ENCODE measurements around the gene FLRT1. TPM values are rescaled to one million over a fixed set of nuclear protein-coding genes. Genes with fewer than 3 reads are reported as not detected.

FLRT1 gene
- total and polyA plus RNA-seq, 2 of the 13 experiments (the other 11 are each of a cell fraction or from before 2014, with no cell fraction given), result 0.02 to 0.08 TPM

- TF ChIP-seq ZUFSP (CRISPR knock-in tag; IDR thresholded peaks at IDR 0.05; ENCODE audit: borderline replicate concordance) (no peak), JUNB (CRISPR knock-in tag; IDR thresholded peaks at IDR 0.05; ENCODE audit: borderline replicate concordance) (no peak), IRF1 (CRISPR knock-in tag; IDR thresholded peaks at IDR 0.05; ENCODE audit: low read depth) (no peak), ZMYM4 (CRISPR knock-in tag; IDR thresholded peaks at IDR 0.05) (no peak), ZBTB39 (CRISPR knock-in tag; IDR thresholded peaks at IDR 0.05) (no peak), ZNF530 (CRISPR knock-in tag; IDR thresholded peaks at IDR 0.05; ENCODE audit: low read depth) (no peak)
These were observed 34.6 kb downstream of the FLRT1 start (continued) for GRCh38 chr11:64070314-64070681.

- DNase-seq (ENCODE audit: low spot score), result no peak
- WGBS (ENCODE audit: low lambda C conversion rate), result 91% methylated on average over 14 of the region's 20 CpGs
- intact Hi-C loops (cut with micrococcal nuclease; ENCODE audit: unreplicated experiment), result no loop called here
- in situ Hi-C loops (cut with HindIII; ENCODE audit: extremely low pct_ligation_motif_present, low pct_unique_long_range_greater_than_20kb), result no loop called here
- ChIA-PET POLR2A (no interaction called here), CTCF (ENCODE audit: low intra/inter-chr PET ratio, low total read pairs) (no interaction called here)
- FAIRE-seq, result no peak
- Histone ChIP-seq H3K27ac (ENCODE audit: extremely low read length, insufficient read depth, low read length) (no peak overlapping the region), H3K36me3 (replicated peaks in 1 of 2; ENCODE audit: control insufficient read depth in 1 of 2, insufficient read depth in 2 of 2, low read length in 2 of 2) (no peaks in the 10 kb centered on the region), H3K4me3 (replicated peaks in 1 of 3; ENCODE audit: insufficient read depth in 1 of 3, low read depth in 2 of 3, low read length in 3 of 3) (no peak overlapping the region), H2AFZ (ENCODE audit: low read length) (no peak overlapping the region), H3K4me2 (ENCODE audit: low read depth, low read length) (no peak overlapping the region), H4K20me1 (ENCODE audit: insufficient read depth, low read length) (peaks cover 21% of the 10 kb centered on the region; the same call in 1 of the 2 replicates), H3K27me3 (ENCODE audit: control insufficient read depth in 1 of 2, insufficient read depth in 2 of 2, low read length in 2 of 2) (no peaks in the 10 kb centered on the region), H3K9me3 (ENCODE audit: low read length) (no peaks in the 10 kb centered on the region), H3K4me1 (ENCODE audit: insufficient read depth, low read length) (no peaks in the 10 kb centered on the region), H3K9ac (ENCODE audit: insufficient read depth, low read depth, low read length) (no peak overlapping the region), H3K79me2 (ENCODE audit: insufficient read depth, low read length) (no peaks in the 10 kb centered on the region)
- no TSS peak for BruUV-seq (replicated peaks)
- no peak for ATAC-seq
- TF ChIP-seq ZNF720 (CRISPR knock-in tag; IDR thresholded peaks at IDR 0.05) (no peak), ZNF710 (CRISPR knock-in tag; IDR thresholded peaks at IDR 0.05; ENCODE audit: borderline replicate concordance) (no peak), ZBTB49 (CRISPR knock-in tag; IDR thresholded peaks at IDR 0.05; ENCODE audit: borderline replicate concordance) (no peak), SMARCC2 (IDR thresholded peaks at IDR 0.05) (no peak), ZMYM2 (CRISPR knock-in tag; IDR thresholded peaks at IDR 0.05) (no peak), FOXK1 (CRISPR knock-in tag; IDR thresholded peaks at IDR 0.05; ENCODE audit: borderline replicate concordance, low read depth) (no peak), ZNF615 (CRISPR knock-in tag; IDR thresholded peaks at IDR 0.05; ENCODE audit: borderline replicate concordance) (no peak), CCDC6 (CRISPR knock-in tag; IDR thresholded peaks at IDR 0.05) (no peak), DNMT1 (CRISPR knock-in tag; IDR thresholded peaks at IDR 0.05) (no peak)
These were observed 36.1 kb downstream of the FLRT1 start for GRCh38 chr11:64071849-64072248.
